ENCODE data around the gene WIZ. TPM values are rescaled to one million over a fixed set of nuclear protein-coding genes. Genes with fewer than 3 reads are reported as not detected.

The WIZ gene
- total and polyA plus RNA-seq, 2 of the 8 experiments (the other 6 are each of a cell fraction or from before 2014, with no cell fraction given), result 12.5 to 33.2 TPM

DNA sequence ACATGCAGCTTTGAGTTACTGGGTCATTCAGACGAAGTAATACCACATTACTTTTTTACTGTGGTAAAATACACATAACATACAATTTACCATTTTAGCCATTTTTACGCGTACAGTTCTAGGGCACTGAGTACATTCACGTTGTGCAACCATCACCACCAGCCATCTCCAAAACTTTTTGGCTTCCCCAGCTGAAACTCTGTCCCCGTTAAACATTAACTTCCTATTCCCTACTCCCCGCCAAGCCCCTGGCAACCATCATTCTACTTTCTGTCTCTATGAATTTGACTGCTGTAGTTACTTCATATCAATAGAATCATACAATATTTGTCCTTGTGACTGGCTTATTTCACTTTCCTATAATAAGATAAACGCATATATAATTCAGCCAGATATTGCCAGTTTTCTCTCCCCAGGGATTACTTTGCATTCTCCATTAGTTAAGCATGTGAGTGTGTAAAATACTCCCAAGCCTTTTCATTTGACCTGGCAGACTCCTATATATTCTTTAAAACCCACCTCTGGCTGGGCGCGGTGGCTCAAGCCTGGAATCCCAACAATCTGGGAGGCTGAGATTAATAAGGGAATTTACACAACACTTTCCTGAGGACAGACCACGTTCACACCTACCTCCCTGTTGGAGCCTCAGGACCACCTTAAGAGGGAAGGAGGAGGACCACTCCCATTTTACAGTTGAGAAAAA is 48.6 kb upstream of the WIZ start:
- Histone ChIP-seq H2BK20ac (ENCODE audit: low read length) (no peak overlapping the region), H3K79me2 (ENCODE audit: control insufficient read depth in 1 of 2, insufficient read depth in 2 of 2, low read length in 2 of 2) (no peaks in the 10 kb centered on the region), H3K4ac (replicated peaks; ENCODE audit: insufficient read length, low read depth, low read length) (no peak overlapping the region), H3K36me3 (ENCODE audit: control insufficient read depth in 2 of 4, insufficient read depth in 4 of 4, low read length in 3 of 4) (no peaks in the 10 kb centered on the region; a peak in 1 of 8 replicates), H2BK15ac (ENCODE audit: low read length) (no peak overlapping the region), H4K91ac (replicated peaks; ENCODE audit: insufficient read length, low read length) (no peak overlapping the region), H2BK120ac (replicated peaks; ENCODE audit: low read depth, low read length) (no peak overlapping the region), H3K14ac (ENCODE audit: insufficient read length) (no peak overlapping the region), H4K5ac (ENCODE audit: insufficient read length, low read depth, low read length) (no peak overlapping the region), H3K4me1 (replicated peaks in 1 of 4; ENCODE audit: control insufficient read depth in 3 of 4, insufficient read depth in 4 of 4, low read length in 3 of 4) (no peaks in the 10 kb centered on the region), H2BK5ac (ENCODE audit: low read depth, low read length) (no peak overlapping the region), H3K9me3 (ENCODE audit: insufficient read depth in 2 of 2, low read depth in 1 of 2, low read length in 1 of 2) (peaks cover 28 to 57% of the 10 kb centered on the region in 2 experiments), H3K18ac (ENCODE audit: extremely low read depth, low read length) (no peak overlapping the region), H2AK5ac (ENCODE audit: low read depth, low read length) (no peak overlapping the region), H3K27ac (ENCODE audit: low read depth, low read length) (no peak overlapping the region), H3K23ac (ENCODE audit: insufficient read length) (no peak overlapping the region), H3K23me2 (ENCODE audit: low read depth, low read length) (peaks cover 2% of the 10 kb centered on the region; the same call in 1 of the 2 replicates), H2BK12ac (ENCODE audit: low read depth, low read length) (no peak overlapping the region), H4K20me1 (replicated peaks in 1 of 2; ENCODE audit: control insufficient read depth in 1 of 2, insufficient read depth in 2 of 2, low read length in 2 of 2) (no peaks in the 10 kb centered on the region), H3K4me3 (ENCODE audit: extremely low read depth in 1 of 4, insufficient read depth in 2 of 4, low read depth in 3 of 4, low read length in 4 of 4) (no peak overlapping the region), H2AFZ (ENCODE audit: low read length) (no peak overlapping the region), H3K79me1 (ENCODE audit: low read depth, low read length) (no peaks in the 10 kb centered on the region), H4K8ac (ENCODE audit: extremely low read depth, insufficient read depth, low read length) (no peak overlapping the region), H3K56ac (replicated peaks; ENCODE audit: insufficient read length, low read depth, low read length) (no peak overlapping the region), H3K4me2 (ENCODE audit: insufficient read depth in 1 of 2, low read depth in 2 of 2, low read length in 2 of 2) (no peak overlapping the region), H3K27me3 (replicated peaks in 1 of 4; ENCODE audit: control insufficient read depth in 3 of 4, extremely low read depth in 1 of 4, insufficient read depth in 3 of 4, low read length in 3 of 4) (no peaks in the 10 kb centered on the region), H3K9ac (replicated peaks in 1 of 4; ENCODE audit: extremely low read depth in 1 of 4, low read depth in 3 of 4, low read length in 3 of 4) (no peak overlapping the region)
- 76% methylated on average over 10 of the region's 10 CpGs; no CpG with 5 or more reads in 1 of the 2 experiments for WGBS, 2 experiments (ENCODE audit: extremely low coverage in 1 of 2, insufficient coverage in 1 of 2, insufficient read length in 1 of 2, insufficient replicate concordance in 2 of 2, low coverage in 1 of 2, low lambda C conversion rate in 2 of 2, missing lambda C conversion rate in 1 of 2)
- CTCF ChIA-PET (ENCODE audit: partially characterized antibody), result interaction anchor here (0.8 kb wide), 1 partner anchor 59 kb away, joined by 3 read pairs; no protein-coding TSS in a partner anchor
- POLR2A ChIA-PET (ENCODE audit: partially characterized antibody), result no interaction called here
- FAIRE-seq (no peak), DNase-seq (ENCODE audit: low read depth in 1 of 2, low spot score in 2 of 2) (no peak)
- TF ChIP-seq E2F6 (IDR thresholded peaks at IDR 0.05) (no peak), EZH2 (IDR thresholded peaks at IDR 0.05; ENCODE audit: low read depth, low read length, severe bottlenecking) (no peak), RBBP5 (IDR thresholded peaks at IDR 0.05; ENCODE audit: borderline replicate concordance, low read depth, low read length) (no peak), TCF12 (IDR thresholded peaks at IDR 0.05; ENCODE audit: low read depth, low read length) (no peak), SAP30 (IDR thresholded peaks at IDR 0.05; ENCODE audit: insufficient read depth, insufficient replicate concordance, low read length) (no peak), KDM1A (IDR thresholded peaks at IDR 0.05; ENCODE audit: borderline replicate concordance, low read length) (no peak)

Measured in H1 (cell line).